ENCODE results near the gene KCP.

The KCP gene

GRCh38 chr7:128827248-128827958, 83.1 kb downstream of the KCP start:
- in situ Hi-C loops (cut with HindIII; ENCODE audit: low pct_ligation_motif_present, low sequenced_read_pairs) = no loop called here
- no peaks in the 10 kb centered on the region for H3K36me3 ChIP-seq (replicated peaks)
- no peak for TF ChIP-seq CTCF (IDR thresholded peaks at IDR 0.05; ENCODE audit: low read depth, low read length, missing control alignments)
- H3K4me3 ChIP-seq (ENCODE audit: low read depth, low read length) = no peak overlapping the region
- H3K27ac ChIP-seq = peak overlapping the region; percentile 77
- no peaks in the 10 kb centered on the region for H3K27me3 ChIP-seq (replicated peaks)
- peak; percentile 75 for DNase-seq

GRCh38 chr7:128826916-128827247, 83.6 kb downstream of the KCP start:
- Histone ChIP-seq H3K36me3 (replicated peaks) (no peaks in the 10 kb centered on the region), H3K27ac (peak overlapping the region; percentile 77), H3K4me3 (ENCODE audit: low read depth, low read length) (no peak overlapping the region), H3K27me3 (replicated peaks) (no peaks in the 10 kb centered on the region)
- no peak for DNase-seq
- TF ChIP-seq CTCF (IDR thresholded peaks at IDR 0.05; ENCODE audit: low read depth, low read length, missing control alignments) = no peak
- in situ Hi-C loops (cut with HindIII; ENCODE audit: low pct_ligation_motif_present, low sequenced_read_pairs) = no loop called here
